Measurements from ENCODE around the gene CCDC122.

Gene CCDC122

DNA sequence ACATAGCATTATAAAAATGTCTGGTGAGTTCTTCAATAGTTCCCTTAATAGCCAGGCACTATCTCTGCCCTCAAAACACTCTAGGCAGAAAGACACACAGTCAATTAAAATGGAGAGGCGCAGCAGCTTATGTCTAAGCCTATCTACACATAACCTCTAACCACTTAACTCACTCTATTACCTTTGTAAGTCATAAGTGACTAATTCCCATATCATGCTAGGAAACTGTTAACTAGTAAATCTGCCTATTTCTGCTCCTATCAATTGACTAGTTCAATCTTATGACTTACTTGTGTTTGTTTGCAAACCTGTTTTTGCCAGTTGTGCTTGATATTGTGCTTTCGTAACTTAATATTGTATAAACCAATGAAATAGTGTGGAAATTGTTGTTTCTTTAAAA is 3.2 kb downstream of the CCDC122 start:
- Histone ChIP-seq H3K9me3 (ENCODE audit: insufficient read depth, low read depth, low read length) (no peaks in the 10 kb centered on the region), H4K91ac (ENCODE audit: low read depth, low read length) (no peak overlapping the region), H2AFZ (ENCODE audit: insufficient read depth, low read length, poor library complexity) (no peak overlapping the region), H3K79me1 (ENCODE audit: low read length) (peaks cover 15% of the 10 kb centered on the region), H2AK5ac (ENCODE audit: low read length) (no peak overlapping the region), H3K18ac (ENCODE audit: low read length) (no peak overlapping the region), H4K12ac (ENCODE audit: low read depth, low read length) (no peak overlapping the region), H3K4me2 (ENCODE audit: low read length) (no peak overlapping the region), H2BK120ac (ENCODE audit: insufficient read depth, low read length, poor library complexity) (no peak overlapping the region), H3K36me3 (ENCODE audit: control insufficient read depth in 1 of 2, insufficient read depth in 2 of 2, low read length in 2 of 2) (no peaks in the 10 kb centered on the region), H3K4ac (ENCODE audit: low read depth, low read length) (no peak overlapping the region), H3K27ac (ENCODE audit: low read depth, low read length) (no peak overlapping the region), H3K23ac (ENCODE audit: low read length) (no peak overlapping the region), H3K14ac (ENCODE audit: low read length) (no peak overlapping the region), H4K8ac (ENCODE audit: low read depth, low read length) (no peak overlapping the region), H2BK5ac (ENCODE audit: low read depth, low read length, poor library complexity) (no peak overlapping the region), H3K27me3 (ENCODE audit: insufficient read depth, low read length) (no peaks in the 10 kb centered on the region), H3K79me2 (ENCODE audit: control insufficient read depth, insufficient read depth, low read length, poor library complexity) (peaks cover 10% of the 10 kb centered on the region), H3K9ac (ENCODE audit: low read length) (no peak overlapping the region), H2BK12ac (ENCODE audit: low read length) (no peak overlapping the region), H3K4me3 (ENCODE audit: low read depth, low read length) (no peak overlapping the region), H3K4me1 (ENCODE audit: control insufficient read depth in 1 of 2, insufficient read depth in 2 of 2, low read length in 2 of 2) (peaks cover 5 to 6% of the 10 kb centered on the region in 2 experiments)
- no CpG with 5 or more reads among the region's 2 CpGs for WGBS (ENCODE audit: extremely low coverage, insufficient coverage, insufficient read length)
- DNase-seq: no peak

DNA sequence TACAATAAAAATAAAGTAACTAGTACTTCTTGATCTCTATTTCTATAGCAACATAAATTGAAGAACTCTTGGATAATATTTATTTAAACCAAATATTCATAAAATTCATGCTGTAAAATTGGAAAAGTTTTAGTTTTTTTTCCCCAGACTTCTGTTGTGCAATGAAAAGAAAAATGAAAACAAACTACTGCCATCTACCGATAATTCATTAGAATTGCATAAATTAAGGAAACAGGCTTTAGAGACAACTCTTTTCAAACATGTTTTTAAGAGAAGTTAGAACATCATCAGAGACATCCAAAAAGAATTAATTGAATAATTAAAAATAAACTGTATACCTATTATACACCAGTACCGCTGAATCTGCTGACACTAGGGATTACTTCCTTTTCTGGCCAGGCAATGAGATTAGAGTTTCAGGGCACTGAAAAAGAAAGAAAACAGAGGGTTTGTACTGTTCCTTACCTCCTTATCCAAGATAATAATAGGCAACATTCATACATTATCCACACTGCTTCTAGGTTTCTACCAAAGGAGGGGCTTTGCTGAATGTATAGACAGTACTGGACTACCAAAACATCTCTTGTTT is 4.9 kb downstream of the CCDC122 start:
- Histone ChIP-seq H3K4me2 (ENCODE audit: low read length) (no peak overlapping the region), H4K12ac (ENCODE audit: low read depth, low read length) (no peak overlapping the region), H3K4me1 (ENCODE audit: control insufficient read depth in 1 of 2, insufficient read depth in 2 of 2, low read length in 2 of 2) (no peaks in the 10 kb centered on the region), H4K8ac (ENCODE audit: low read depth, low read length) (no peak overlapping the region), H3K79me2 (ENCODE audit: control insufficient read depth, insufficient read depth, low read length, poor library complexity) (peaks cover 6% of the 10 kb centered on the region), H3K4ac (ENCODE audit: low read depth, low read length) (no peak overlapping the region), H3K14ac (ENCODE audit: low read length) (no peak overlapping the region), H2BK120ac (ENCODE audit: insufficient read depth, low read length, poor library complexity) (no peak overlapping the region), H3K27ac (ENCODE audit: low read depth, low read length) (no peak overlapping the region), H2BK5ac (ENCODE audit: low read depth, low read length, poor library complexity) (no peak overlapping the region), H3K36me3 (ENCODE audit: control insufficient read depth in 1 of 2, insufficient read depth in 2 of 2, low read length in 2 of 2) (no peaks in the 10 kb centered on the region), H3K23ac (ENCODE audit: low read length) (no peak overlapping the region), H2AFZ (ENCODE audit: insufficient read depth, low read length, poor library complexity) (no peak overlapping the region), H3K18ac (ENCODE audit: low read length) (no peak overlapping the region), H3K9me3 (ENCODE audit: insufficient read depth, low read depth, low read length) (no peaks in the 10 kb centered on the region), H2BK12ac (ENCODE audit: low read length) (no peak overlapping the region), H3K79me1 (ENCODE audit: low read length) (peaks cover 10% of the 10 kb centered on the region), H3K27me3 (ENCODE audit: insufficient read depth, low read length) (no peaks in the 10 kb centered on the region), H2AK5ac (ENCODE audit: low read length) (no peak overlapping the region), H4K91ac (ENCODE audit: low read depth, low read length) (no peak overlapping the region), H3K9ac (ENCODE audit: low read length) (no peak overlapping the region), H3K4me3 (ENCODE audit: low read depth, low read length) (no peak overlapping the region)
- DNase-seq: peak in 1 of 2 donors; percentile 65
- WGBS (ENCODE audit: extremely low coverage, insufficient coverage, insufficient read length): no CpG with 5 or more reads among the region's 2 CpGs

DNA sequence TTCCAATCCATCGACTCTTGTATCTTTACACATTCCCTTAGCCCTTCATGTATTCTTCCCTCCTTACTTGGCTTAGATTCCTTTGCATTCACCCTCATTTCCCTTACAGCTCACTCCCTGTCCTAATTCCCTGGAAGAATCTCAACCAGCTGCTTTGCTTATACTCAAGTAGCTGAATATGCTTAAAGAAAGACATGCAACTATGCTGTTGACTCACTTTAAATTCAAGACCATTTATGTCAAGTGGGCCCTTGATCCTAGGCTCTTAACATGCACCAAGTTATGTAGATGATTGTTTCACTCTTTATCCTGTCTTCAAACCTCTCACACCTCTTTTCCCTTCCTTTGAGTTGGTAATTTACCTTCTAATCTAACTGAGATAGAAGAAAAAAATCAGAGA is 7.4 kb downstream of the CCDC122 start:
- H3K9me3 ChIP-seq (ENCODE audit: insufficient read depth, low read depth, low read length): no peaks in the 10 kb centered on the region

DNA sequence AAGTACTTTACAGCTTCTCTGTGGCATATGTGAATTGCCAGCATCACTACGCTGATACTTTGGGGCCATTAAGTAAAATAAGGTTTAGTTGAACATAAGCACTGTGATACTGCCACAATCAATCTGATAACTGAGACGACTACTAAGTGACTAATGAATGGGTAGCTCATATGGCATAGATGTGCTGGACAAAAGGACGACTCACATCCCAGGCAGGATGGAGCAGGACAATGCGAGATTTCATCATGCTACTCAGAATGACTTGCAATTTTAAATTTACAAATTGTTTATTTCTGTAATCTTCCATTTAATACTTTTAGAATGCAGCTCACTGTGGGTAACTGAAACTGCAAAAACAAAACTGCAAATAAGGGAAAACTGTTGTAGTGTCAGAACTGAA is 13.6 kb downstream of the CCDC122 start:
- Histone ChIP-seq H3K27me3 (ENCODE audit: insufficient read depth, low read length) (no peaks in the 10 kb centered on the region), H3K79me2 (ENCODE audit: control insufficient read depth, insufficient read depth, low read length, poor library complexity) (no peaks in the 10 kb centered on the region), H3K23ac (ENCODE audit: low read length) (no peak overlapping the region), H3K4me2 (ENCODE audit: low read length) (no peak overlapping the region), H3K36me3 (ENCODE audit: control insufficient read depth in 1 of 2, insufficient read depth in 2 of 2, low read length in 2 of 2) (peaks cover 0 to 3% of the 10 kb centered on the region in 2 experiments), H3K9me3 (ENCODE audit: insufficient read depth, low read depth, low read length) (peaks cover 1% of the 10 kb centered on the region), H3K4ac (ENCODE audit: low read depth, low read length) (no peak overlapping the region), H2BK5ac (ENCODE audit: low read depth, low read length, poor library complexity) (no peak overlapping the region), H4K8ac (ENCODE audit: low read depth, low read length) (no peak overlapping the region), H3K14ac (ENCODE audit: low read length) (no peak overlapping the region), H4K91ac (ENCODE audit: low read depth, low read length) (no peak overlapping the region), H3K4me3 (ENCODE audit: low read depth, low read length) (no peak overlapping the region), H2AK5ac (ENCODE audit: low read length) (no peak overlapping the region), H3K9ac (ENCODE audit: low read length) (no peak overlapping the region), H3K4me1 (ENCODE audit: control insufficient read depth in 1 of 2, insufficient read depth in 2 of 2, low read length in 2 of 2) (no peaks in the 10 kb centered on the region), H3K18ac (ENCODE audit: low read length) (no peak overlapping the region), H3K27ac (ENCODE audit: low read depth, low read length) (no peak overlapping the region), H3K79me1 (ENCODE audit: low read length) (no peaks in the 10 kb centered on the region), H4K12ac (ENCODE audit: low read depth, low read length) (no peak overlapping the region), H2BK12ac (ENCODE audit: low read length) (no peak overlapping the region), H2AFZ (ENCODE audit: insufficient read depth, low read length, poor library complexity) (no peak overlapping the region), H2BK120ac (ENCODE audit: insufficient read depth, low read length, poor library complexity) (no peak overlapping the region)
- no peak for DNase-seq
- no CpG with 5 or more reads among the region's 4 CpGs for WGBS (ENCODE audit: extremely low coverage, insufficient coverage, insufficient read length)

More for the DNA sequence above, 7.4 kb downstream of the CCDC122 start:
- Histone ChIP-seq H3K9ac (ENCODE audit: low read length) (no peak overlapping the region), H3K18ac (ENCODE audit: low read length) (no peak overlapping the region), H3K4me1 (ENCODE audit: control insufficient read depth in 1 of 2, insufficient read depth in 2 of 2, low read length in 2 of 2) (no peaks in the 10 kb centered on the region), H3K4ac (ENCODE audit: low read depth, low read length) (no peak overlapping the region), H2AFZ (ENCODE audit: insufficient read depth, low read length, poor library complexity) (no peak overlapping the region), H3K79me2 (ENCODE audit: control insufficient read depth, insufficient read depth, low read length, poor library complexity) (no peaks in the 10 kb centered on the region), H4K8ac (ENCODE audit: low read depth, low read length) (no peak overlapping the region), H2BK120ac (ENCODE audit: insufficient read depth, low read length, poor library complexity) (no peak overlapping the region), H3K27ac (ENCODE audit: low read depth, low read length) (no peak overlapping the region), H3K14ac (ENCODE audit: low read length) (no peak overlapping the region), H4K12ac (ENCODE audit: low read depth, low read length) (no peak overlapping the region), H2BK5ac (ENCODE audit: low read depth, low read length, poor library complexity) (no peak overlapping the region), H3K4me3 (ENCODE audit: low read depth, low read length) (no peak overlapping the region), H4K91ac (ENCODE audit: low read depth, low read length) (no peak overlapping the region), H3K4me2 (ENCODE audit: low read length) (no peak overlapping the region), H3K36me3 (ENCODE audit: control insufficient read depth in 1 of 2, insufficient read depth in 2 of 2, low read length in 2 of 2) (no peaks in the 10 kb centered on the region), H3K27me3 (ENCODE audit: insufficient read depth, low read length) (no peaks in the 10 kb centered on the region), H3K23ac (ENCODE audit: low read length) (no peak overlapping the region), H2AK5ac (ENCODE audit: low read length) (no peak overlapping the region), H3K79me1 (ENCODE audit: low read length) (no peaks in the 10 kb centered on the region), H2BK12ac (ENCODE audit: low read length) (no peak overlapping the region)
- no CpG with 5 or more reads among the region's 1 CpG for WGBS (ENCODE audit: extremely low coverage, insufficient coverage, insufficient read length)
- no peak for DNase-seq

Data from trophoblast cell (in vitro differentiated cells and primary cell).